ENCODE measurements around the gene LRRC32. TPM values are rescaled to one million over a fixed set of nuclear protein-coding genes. Genes with fewer than 3 reads are reported as not detected.

Gene LRRC32
- total and polyA plus RNA-seq, 10 of the 15 experiments (the other 5 are each of a cell fraction or from before 2014, with no cell fraction given), result 0.56 to 20.8 (median 7.4) TPM

- TSS peak; percentile 57 for BruUV-seq (replicated peaks)
- Histone ChIP-seq H3K4me2 (ENCODE audit: control insufficient read depth, insufficient read depth) (no peak overlapping the region), H3K4me1 (ENCODE audit: control insufficient read depth, insufficient read depth, low read length) (no peaks in the 10 kb centered on the region), H3K36me3 (ENCODE audit: control insufficient read depth in 2 of 2, insufficient read depth in 2 of 2, low read length in 1 of 2) (no peaks in the 10 kb centered on the region), H3K27me3 (replicated peaks in 1 of 2; ENCODE audit: control insufficient read depth in 2 of 2, insufficient read depth in 2 of 2, low read length in 1 of 2) (no peaks in the 10 kb centered on the region; a peak in 2 of 4 replicates), H3K27ac (ENCODE audit: control insufficient read depth, insufficient read depth) (no peak overlapping the region), H3K4me3 (no peak overlapping the region), H3K79me2 (ENCODE audit: control insufficient read depth, insufficient read depth, low read length) (no peaks in the 10 kb centered on the region), H4K20me1 (ENCODE audit: control insufficient read depth, insufficient read depth) (no peaks in the 10 kb centered on the region), H3K9me3 (replicated peaks; ENCODE audit: control insufficient read depth, insufficient read depth, low read length) (no peaks in the 10 kb centered on the region), H3K9ac (ENCODE audit: control insufficient read depth, insufficient read depth, low read length) (no peak overlapping the region), H2AFZ (ENCODE audit: control insufficient read depth, low read depth, low read length) (no peak overlapping the region)
- ChIA-PET SMC1A (ENCODE audit: uncharacterized antibody, unreplicated experiment) (interaction anchor here (1.0 to 1.9 kb wide), 2 partner anchors 12 to 46 kb away, joined by 3 to 5 read pairs; no protein-coding TSS in a partner anchor), POLR2A (interaction anchor here (0.5 to 0.9 kb wide), 3 partner anchors 20 to 25 kb away, joined by 3 to 4 read pairs (median 3); no protein-coding TSS in a partner anchor), RAD21 (ENCODE audit: unreplicated experiment) (interaction anchor here (0.8 to 1.6 kb wide), 2 partner anchors 16 to 59 kb away, joined by 3 to 4 read pairs; no protein-coding TSS in a partner anchor), CTCF (no interaction called here)
- FAIRE-seq, result no peak
- ATAC-seq, result no peak
- 64% methylated on average over 14 of the region's 14 CpGs for WGBS (ENCODE audit: insufficient coverage, insufficient replicate concordance, low lambda C conversion rate, missing lambda C conversion rate)
- TF ChIP-seq HSF1 (IDR thresholded peaks at IDR 0.05; ENCODE audit: low read depth, low read length), result no peak
- no peak for TF ChIP-seq CBX5 (IDR thresholded peaks at IDR 0.05; ENCODE audit: low read depth)
- no peak for TF ChIP-seq POLR2AphosphoS2 (IDR thresholded peaks at IDR 0.05; ENCODE audit: low read depth, low read length)
- TF ChIP-seq RBBP5 (conservative IDR thresholded peaks at IDR 0.05), result no peak
- TF ChIP-seq CREB1 (IDR thresholded peaks at IDR 0.05; ENCODE audit: low read depth), result no peak
- TF ChIP-seq HCFC1 (IDR thresholded peaks at IDR 0.05; ENCODE audit: low read length), result no peak
- no peak for TF ChIP-seq CEBPB (IDR thresholded peaks at IDR 0.05; ENCODE audit: borderline replicate concordance in 1 of 2, low read depth in 2 of 2, low read length in 2 of 2)
- no peak for TF ChIP-seq SIX5 (IDR thresholded peaks at IDR 0.05; ENCODE audit: low read depth, low read length, severe bottlenecking)
- TF ChIP-seq RAD21 (IDR thresholded peaks at IDR 0.05; ENCODE audit: insufficient read depth, low read depth, low read length), result no peak
- TF ChIP-seq FOXM1 (IDR thresholded peaks at IDR 0.05; ENCODE audit: low read depth, low read length), result no peak
- no peak for TF ChIP-seq MAX (IDR thresholded peaks at IDR 0.05; ENCODE audit: low read depth, low read length)
- no peak for DNase-seq (ENCODE audit: low read depth, low spot score)
- in situ Hi-C loops (cut with MboI), result no loop called here
- intact Hi-C loops (cut with micrococcal nuclease; ENCODE audit: unreplicated experiment), result no loop called here
Observed at GRCh38 chr11:76657187-76658170, 13.1 kb downstream of the LRRC32 start.
